Stimulated activated CD8-positive, alpha-beta memory T cell treated with anti-CD3 and anti-CD28 coated beads, Interleukin-12 subunit alpha, Interleukin-12 subunit beta, amount 100 ng/mL, for 1 hour (primary cell): ENCODE data around the gene RPL13.

Experiments
- DNase-seq: peaks from one replicate; pipeline ENCODE4 v3.0.0-alpha.2; 2020; ENCODE audit warnings: low read depth

RPL13 gene

DNA sequence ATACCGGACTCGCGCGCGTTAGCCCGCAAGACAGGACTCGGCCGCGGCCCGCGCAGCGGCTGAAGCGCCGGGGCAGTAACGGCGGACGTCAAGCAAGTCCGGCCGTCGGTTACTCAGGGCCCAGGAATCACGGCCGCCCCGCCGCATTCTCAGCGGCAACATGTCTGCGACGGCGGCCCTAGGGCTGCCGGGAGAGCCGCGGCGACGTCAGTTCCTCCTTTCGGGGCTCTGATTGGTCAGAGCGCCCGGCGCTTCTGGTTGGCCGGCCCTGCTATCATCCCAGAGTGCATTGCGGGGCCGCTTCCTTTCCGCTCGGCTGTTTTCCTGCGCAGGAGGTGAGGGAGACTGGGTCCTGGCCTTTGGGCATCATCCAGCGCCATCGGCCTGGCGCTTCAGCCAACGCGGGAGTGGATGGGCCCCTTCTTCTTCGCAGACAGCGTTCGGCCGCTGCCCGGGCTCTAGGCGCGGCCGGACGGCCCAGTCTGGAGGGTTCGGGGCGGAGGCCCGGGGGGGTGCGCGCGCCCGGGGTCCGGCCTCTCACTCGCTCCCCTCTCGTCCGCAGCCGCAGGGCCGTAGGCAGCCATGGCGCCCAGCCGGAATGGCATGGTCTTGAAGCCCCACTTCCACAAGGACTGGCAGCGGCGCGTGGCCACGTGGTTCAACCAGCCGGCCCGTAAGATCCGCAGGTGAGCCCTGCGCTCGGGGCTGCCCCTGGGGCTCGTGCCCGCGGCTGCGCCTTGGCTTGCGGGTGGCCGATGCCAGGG, at the start of gene RPL13:
TSS of gene RPL13 (plus strand) at position 305 of the 764 bp plus-strand sequence. CDS start at position 583, 278 bp downstream.
- DNase-seq, result peak; percentile 87

DNA sequence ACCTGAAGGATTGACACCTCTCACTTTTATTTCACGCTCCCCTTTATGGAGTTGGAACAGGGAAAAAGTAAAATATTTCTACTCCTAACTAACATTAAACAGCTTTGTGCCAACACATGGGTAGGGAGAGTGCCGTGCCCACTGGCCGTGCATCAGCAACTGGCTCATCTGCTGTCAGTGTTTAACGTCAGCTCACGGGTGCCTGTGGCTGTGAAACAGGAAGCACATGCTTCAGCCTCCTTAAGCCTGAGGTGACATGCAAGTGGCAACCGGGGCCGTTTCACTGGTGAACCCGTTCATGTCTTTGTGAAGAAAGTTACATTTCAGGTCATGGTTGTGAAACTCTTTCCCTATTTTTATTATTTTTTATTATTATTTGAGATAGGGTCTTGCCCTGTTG, 49.1 kb upstream of the RPL13 start:
- DNase-seq, result no peak

- DNase-seq, result no peak
These were observed 48.0 kb upstream of the RPL13 start for GRCh38 chr16:89512453-89512852.

- DNase-seq, result no peak
These were observed 43.4 kb upstream of the RPL13 start for GRCh38 chr16:89517128-89517527.

GRCh38 chr16:89519881-89520280, 40.6 kb upstream of the RPL13 start:
- DNase-seq, result no peak

- no peak for DNase-seq
These were observed 38.2 kb upstream of the RPL13 start for GRCh38 chr16:89522287-89522686.

- DNase-seq, result no peak
These were observed 36.7 kb upstream of the RPL13 start for GRCh38 chr16:89523680-89524344.

GRCh38 chr16:89525146-89525913, 35.2 kb upstream of the RPL13 start:
- DNase-seq, result no peak

DNA sequence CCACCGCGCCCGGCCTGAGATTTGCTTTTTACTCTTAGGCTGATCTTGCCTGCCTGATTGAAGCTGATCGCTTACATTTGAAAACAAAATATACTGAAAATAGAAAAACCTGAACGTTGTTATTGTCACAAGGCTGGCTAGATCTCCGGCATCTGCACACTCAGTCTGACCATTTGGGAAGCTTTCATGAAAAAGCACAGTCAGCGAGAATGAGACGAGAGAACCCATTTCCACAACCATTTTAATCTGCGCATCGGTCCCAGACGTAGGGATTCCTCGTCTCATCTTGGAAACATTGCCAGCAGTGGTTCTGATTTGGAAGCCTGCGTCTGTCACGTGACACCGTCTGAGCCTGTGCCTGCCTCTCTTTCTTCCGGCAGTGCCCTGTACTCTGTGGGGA, 31.4 kb upstream of the RPL13 start:
- DNase-seq, result no peak

DNA sequence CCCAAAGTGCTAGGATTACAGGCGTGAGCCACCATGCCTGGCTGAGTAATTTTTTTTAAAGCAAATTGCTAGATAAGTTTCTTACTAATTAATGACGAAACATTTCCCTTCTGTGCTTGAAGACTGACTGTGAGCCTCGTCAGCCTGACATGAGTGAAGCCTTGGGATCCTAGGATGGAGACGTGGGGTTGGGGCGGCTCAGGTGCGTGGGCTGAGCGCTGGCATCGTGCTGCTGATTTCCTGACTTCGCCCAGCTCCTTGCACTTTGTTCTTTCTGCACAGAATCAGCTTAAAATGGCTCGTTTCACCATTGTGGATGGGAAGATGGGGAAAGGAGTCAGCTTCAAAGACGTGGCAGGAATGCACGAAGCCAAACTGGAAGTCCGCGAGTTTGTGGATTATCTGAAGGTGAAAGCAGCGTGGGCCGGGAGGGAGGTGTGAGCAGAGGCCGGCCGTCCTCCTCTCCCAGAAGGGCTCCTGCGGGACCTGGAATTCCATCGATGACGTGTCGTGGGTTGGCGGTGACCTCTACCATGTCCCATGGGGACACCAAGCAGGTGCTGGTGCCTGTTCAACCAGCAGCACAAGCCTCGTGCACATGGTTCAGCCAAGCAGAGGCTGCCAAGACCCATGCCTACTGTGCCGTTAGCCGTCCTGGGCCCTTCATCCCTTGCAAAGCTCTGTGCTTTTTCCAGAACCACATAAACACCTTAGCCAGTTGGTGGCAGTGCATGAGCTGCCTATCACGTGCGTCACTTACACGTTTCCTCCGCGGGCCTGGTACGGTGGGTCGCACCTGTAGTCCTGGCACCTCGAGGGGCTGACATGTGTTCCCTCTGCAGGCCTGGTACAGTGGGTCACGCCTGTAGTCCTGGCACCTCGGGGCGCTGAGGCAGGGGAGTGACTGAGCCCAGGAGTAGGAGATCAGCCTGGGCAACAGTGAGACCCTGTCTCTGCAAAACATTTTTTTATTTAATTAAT, 29.8 kb upstream of the RPL13 start:
- DNase-seq, result no peak

DNA sequence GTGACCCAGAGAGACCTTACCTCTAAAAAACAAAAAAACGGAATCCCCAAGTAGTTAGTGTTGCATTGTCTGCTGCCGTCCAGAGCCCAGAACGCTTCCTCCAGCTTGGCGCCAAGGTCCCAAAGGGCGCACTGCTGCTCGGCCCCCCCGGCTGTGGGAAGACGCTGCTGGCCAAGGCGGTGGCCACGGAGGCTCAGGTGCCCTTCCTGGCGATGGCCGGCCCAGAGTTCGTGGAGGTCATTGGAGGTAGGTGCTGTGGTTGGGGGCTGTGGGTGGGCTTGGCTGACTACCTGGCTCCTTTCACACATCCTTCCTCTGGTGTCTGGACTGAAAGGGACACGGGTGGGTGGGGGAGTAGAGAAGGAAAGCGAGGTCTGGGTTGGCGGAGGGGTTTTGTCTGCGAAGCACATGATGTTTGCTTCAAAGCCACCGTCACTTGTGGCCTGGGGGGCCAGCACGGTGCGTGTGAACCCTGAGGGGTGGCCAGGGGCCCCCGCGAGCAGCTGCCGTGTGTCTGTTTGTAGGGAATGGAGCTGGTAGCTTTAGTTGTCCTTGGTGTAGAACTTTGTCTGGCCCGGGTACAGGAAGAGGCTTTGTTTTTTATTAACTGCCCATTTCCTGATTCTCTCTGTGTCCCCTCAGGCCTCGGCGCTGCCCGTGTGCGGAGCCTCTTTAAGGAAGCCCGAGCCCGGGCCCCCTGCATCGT, 28.5 kb upstream of the RPL13 start:
- DNase-seq, result no peak

- peak; percentile 8 for DNase-seq
These were observed 26.2 kb upstream of the RPL13 start for GRCh38 chr16:89534252-89534756.

- no peak for DNase-seq
These were observed 24.1 kb upstream of the RPL13 start for GRCh38 chr16:89536371-89536770.

DNA sequence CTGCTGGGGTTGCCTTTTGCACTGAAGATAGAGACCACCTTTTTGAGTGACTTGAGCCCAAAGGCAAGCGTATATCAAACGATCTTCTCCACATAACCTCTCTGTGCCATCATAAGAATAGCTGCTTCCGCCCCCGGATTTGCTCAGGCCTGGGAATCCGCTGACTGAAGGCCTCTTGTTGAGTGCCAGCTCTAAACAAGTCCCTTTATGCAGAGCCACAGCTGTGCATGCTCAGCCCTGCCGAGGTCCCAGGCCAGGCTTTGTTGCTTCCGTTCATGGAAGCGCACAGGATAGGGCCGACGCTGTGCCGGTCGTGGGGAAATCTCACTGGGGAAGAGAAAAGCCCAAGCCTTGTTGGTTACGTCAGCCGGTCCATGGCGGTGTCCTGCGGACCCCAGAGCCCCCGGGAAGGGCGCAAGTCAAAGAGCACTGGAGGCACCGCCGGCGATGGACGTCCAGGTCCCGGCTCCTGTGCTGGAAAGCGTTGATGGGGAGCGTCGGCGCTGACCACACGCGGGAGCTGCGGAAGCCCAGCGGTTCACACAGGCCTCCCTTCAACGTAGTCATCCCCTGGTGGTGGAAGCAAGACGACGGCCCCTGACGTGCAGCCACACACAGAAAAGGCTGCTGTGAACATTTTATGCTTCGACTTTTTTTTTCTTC, 23.5 kb upstream of the RPL13 start:
- DNase-seq, result no peak

- DNase-seq, result no peak
These were observed 22.9 kb upstream of the RPL13 start for GRCh38 chr16:89537549-89537925.

- no peak for DNase-seq
These were observed 22.2 kb upstream of the RPL13 start for GRCh38 chr16:89538286-89538685.

DNA sequence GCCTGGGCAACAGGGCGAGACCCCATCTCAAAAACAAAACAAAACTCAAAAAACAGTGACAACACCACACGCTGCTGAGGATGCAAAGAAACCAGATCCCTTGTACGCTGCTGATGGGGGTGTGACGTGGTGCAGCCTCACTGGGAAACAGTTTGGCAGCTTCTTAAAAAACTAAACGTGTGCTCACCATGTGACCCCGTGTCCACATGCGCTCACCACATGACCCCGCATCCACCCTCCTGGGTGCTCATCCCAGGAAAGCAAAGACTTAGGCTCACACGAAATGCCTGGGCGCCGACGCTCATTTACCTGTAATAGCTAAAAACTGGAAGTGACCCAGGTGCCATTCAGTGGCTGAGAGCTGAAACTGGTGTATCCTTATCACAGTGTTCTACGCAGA, 19.9 kb upstream of the RPL13 start:
- no peak for DNase-seq

- DNase-seq, result no peak
These were observed 18.7 kb upstream of the RPL13 start for GRCh38 chr16:89541792-89542191.

- no peak for DNase-seq
These were observed 16.4 kb upstream of the RPL13 start for GRCh38 chr16:89544113-89544512.

DNA sequence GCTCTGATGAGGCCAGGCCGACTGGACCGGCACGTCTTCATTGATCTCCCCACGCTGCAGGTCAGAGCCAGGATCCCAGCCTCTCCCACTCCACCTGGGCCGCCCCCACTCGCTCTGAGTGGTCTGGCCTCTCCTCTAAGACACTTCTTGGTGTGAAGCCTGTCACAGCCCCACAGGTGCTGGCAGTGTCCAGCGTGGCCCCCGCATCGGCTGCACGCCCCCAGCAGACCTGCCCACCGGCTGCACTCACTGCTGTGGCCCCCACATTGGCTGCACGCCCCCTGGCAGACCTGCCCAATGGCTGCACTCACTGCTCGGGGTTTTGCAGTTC, 15.8 kb upstream of the RPL13 start:
- no peak for DNase-seq
